Adrenal gland (tissue), 5 donors: ENCODE measurements around the gene PPP2R3C.

Experiments used
- POLR2A ChIP-seq, 2 donors: fragments of 450-650 bp; IDR thresholded peaks; one replicate each; pipeline ENCODE4 v1.6.1; 2017; ENCODE audit warnings: antibody characterized with exemption in 2 of 2, mild to moderate bottlenecking in 2 of 2, moderate library complexity in 1 of 2
- TF ChIP-seq, protein P1 (sequence below), 6 experiments: fragments of 450-650 bp in 4 of 6; fragments of 200-600 bp in 2 of 6; sonication (generic) in 1 of 6; IDR thresholded peaks; 1 replicate in 5 of 6; 2 replicates in 1 of 6; pipeline versions ENCODE4 v1.5.1 to v1.8.0; 2016 to 2021; ENCODE audit warnings: antibody characterized with exemption in 6 of 6, mild to moderate bottlenecking in 2 of 6, moderate library complexity in 1 of 6
- donor health status: DM: no; HTN: no; CAD: no.

- no peak for TF ChIP-seq POLR2A (IDR thresholded peaks at IDR 0.05)
- TF ChIP-seq, protein P1, sequence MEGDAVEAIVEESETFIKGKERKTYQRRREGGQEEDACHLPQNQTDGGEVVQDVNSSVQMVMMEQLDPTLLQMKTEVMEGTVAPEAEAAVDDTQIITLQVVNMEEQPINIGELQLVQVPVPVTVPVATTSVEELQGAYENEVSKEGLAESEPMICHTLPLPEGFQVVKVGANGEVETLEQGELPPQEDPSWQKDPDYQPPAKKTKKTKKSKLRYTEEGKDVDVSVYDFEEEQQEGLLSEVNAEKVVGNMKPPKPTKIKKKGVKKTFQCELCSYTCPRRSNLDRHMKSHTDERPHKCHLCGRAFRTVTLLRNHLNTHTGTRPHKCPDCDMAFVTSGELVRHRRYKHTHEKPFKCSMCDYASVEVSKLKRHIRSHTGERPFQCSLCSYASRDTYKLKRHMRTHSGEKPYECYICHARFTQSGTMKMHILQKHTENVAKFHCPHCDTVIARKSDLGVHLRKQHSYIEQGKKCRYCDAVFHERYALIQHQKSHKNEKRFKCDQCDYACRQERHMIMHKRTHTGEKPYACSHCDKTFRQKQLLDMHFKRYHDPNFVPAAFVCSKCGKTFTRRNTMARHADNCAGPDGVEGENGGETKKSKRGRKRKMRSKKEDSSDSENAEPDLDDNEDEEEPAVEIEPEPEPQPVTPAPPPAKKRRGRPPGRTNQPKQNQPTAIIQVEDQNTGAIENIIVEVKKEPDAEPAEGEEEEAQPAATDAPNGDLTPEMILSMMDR (IDR thresholded peaks at IDR 0.05): no peak
These were observed 48.3 kb downstream of the PPP2R3C start for GRCh38 chr14:35073486-35073885.
